ENCODE results near the gene ARL2. TPM values are rescaled to one million over a fixed set of nuclear protein-coding genes. Genes with fewer than 3 reads are reported as not detected.

Gene ARL2
- total RNA-seq, 1 donor from 2014 or later = 47.6 TPM

- Mint-ChIP-seq H3K9me3 (ENCODE audit: unreplicated experiment) (no peaks in the 10 kb centered on the region), H3K36me3 (ENCODE audit: low read depth, unreplicated experiment) (no peaks in the 10 kb centered on the region), H3K4me3 (ENCODE audit: unreplicated experiment) (no peak overlapping the region), H3K27ac (ENCODE audit: unreplicated experiment) (no peak overlapping the region), H3K4me1 (ENCODE audit: low read depth, unreplicated experiment) (no peaks in the 10 kb centered on the region), H3K27me3 (ENCODE audit: low read depth, unreplicated experiment) (peaks cover 36% of the 10 kb centered on the region)
- H3K4me3 ChIP-seq (ENCODE audit: insufficient read depth, low read depth, low read length) = no peak overlapping the region
- peaks cover 3% of the 10 kb centered on the region for H3K27me3 ChIP-seq (ENCODE audit: insufficient read depth, low read length)
- H3K4me1 ChIP-seq (ENCODE audit: insufficient read depth, low read length) = no peaks in the 10 kb centered on the region
- no peak overlapping the region for H3K27ac ChIP-seq (ENCODE audit: low read depth, low read length)
- FAIRE-seq = no peak
- no peaks in the 10 kb centered on the region for H3K9me3 ChIP-seq (ENCODE audit: insufficient read depth, low read depth, low read length)
- H4K20me1 ChIP-seq (ENCODE audit: insufficient read depth, low read length) = no peaks in the 10 kb centered on the region
- no peaks in the 10 kb centered on the region for H3K36me3 ChIP-seq (ENCODE audit: insufficient read depth, low read length)
- H3K79me2 ChIP-seq (ENCODE audit: insufficient read depth, low read length) = no peaks in the 10 kb centered on the region
- H3K9ac ChIP-seq (ENCODE audit: low read length) = no peak overlapping the region
- DNase-seq (ENCODE audit: low read depth) = no peak
- H2AFZ ChIP-seq (ENCODE audit: low read depth, low read length) = no peak overlapping the region
- H3K4me2 ChIP-seq (ENCODE audit: low read length) = no peak overlapping the region
- TF ChIP-seq EZH2 (IDR thresholded peaks at IDR 0.05; ENCODE audit: insufficient read depth, low read length) (no peak), CTCF (IDR thresholded peaks at IDR 0.05; ENCODE audit: insufficient read depth, low read depth, low read length) (no peak)
Observed at GRCh38 chr11:65053827-65054508, 40.0 kb downstream of the ARL2 start.

GRCh38 chr11:65055538-65055937 lies 41.6 kb downstream of the ARL2 start:
- Histone ChIP-seq H4K20me1 (ENCODE audit: insufficient read depth, low read length) (no peaks in the 10 kb centered on the region), H3K9me3 (ENCODE audit: insufficient read depth, low read depth, low read length) (no peaks in the 10 kb centered on the region), H3K4me1 (ENCODE audit: insufficient read depth, low read length) (no peaks in the 10 kb centered on the region), H3K27ac (ENCODE audit: low read depth, low read length) (no peak overlapping the region), H3K36me3 (ENCODE audit: insufficient read depth, low read length) (no peaks in the 10 kb centered on the region), H2AFZ (ENCODE audit: low read depth, low read length) (no peak overlapping the region), H3K9ac (ENCODE audit: low read length) (no peak overlapping the region), H3K4me2 (ENCODE audit: low read length) (no peak overlapping the region), H3K4me3 (ENCODE audit: insufficient read depth, low read depth, low read length) (no peak overlapping the region), H3K27me3 (ENCODE audit: insufficient read depth, low read length) (peaks cover 3% of the 10 kb centered on the region), H3K79me2 (ENCODE audit: insufficient read depth, low read length) (no peaks in the 10 kb centered on the region)
- peaks cover 3% of the 10 kb centered on the region for H3K36me3 Mint-ChIP-seq (ENCODE audit: low read depth, unreplicated experiment)
- peaks cover 4% of the 10 kb centered on the region for H3K4me1 Mint-ChIP-seq (ENCODE audit: low read depth, unreplicated experiment)
- H3K9me3 Mint-ChIP-seq (ENCODE audit: unreplicated experiment) = no peaks in the 10 kb centered on the region
- no peak for DNase-seq (ENCODE audit: low read depth)
- no peak overlapping the region for H3K27ac Mint-ChIP-seq (ENCODE audit: unreplicated experiment)
- no peak overlapping the region for H3K4me3 Mint-ChIP-seq (ENCODE audit: unreplicated experiment)
- TF ChIP-seq EZH2 (IDR thresholded peaks at IDR 0.05; ENCODE audit: insufficient read depth, low read length) (no peak), CTCF (IDR thresholded peaks at IDR 0.05; ENCODE audit: insufficient read depth, low read depth, low read length) (no peak)
- H3K27me3 Mint-ChIP-seq (ENCODE audit: low read depth, unreplicated experiment) = peaks cover 46% of the 10 kb centered on the region
- no peak for FAIRE-seq

- Mint-ChIP-seq H3K36me3 (ENCODE audit: low read depth, unreplicated experiment) (peaks cover 3% of the 10 kb centered on the region), H3K9me3 (ENCODE audit: unreplicated experiment) (no peaks in the 10 kb centered on the region), H3K27ac (ENCODE audit: unreplicated experiment) (no peak overlapping the region), H3K4me1 (ENCODE audit: low read depth, unreplicated experiment) (peaks cover 9% of the 10 kb centered on the region), H3K4me3 (ENCODE audit: unreplicated experiment) (no peak overlapping the region), H3K27me3 (ENCODE audit: low read depth, unreplicated experiment) (peaks cover 45% of the 10 kb centered on the region)
- no peak overlapping the region for H3K27ac ChIP-seq (ENCODE audit: low read depth, low read length)
- no peaks in the 10 kb centered on the region for H3K9me3 ChIP-seq (ENCODE audit: insufficient read depth, low read depth, low read length)
- no peak overlapping the region for H3K4me3 ChIP-seq (ENCODE audit: insufficient read depth, low read depth, low read length)
- FAIRE-seq (no peak), DNase-seq (ENCODE audit: low read depth) (no peak)
- no peak overlapping the region for H3K4me2 ChIP-seq (ENCODE audit: low read length)
- H3K79me2 ChIP-seq (ENCODE audit: insufficient read depth, low read length) = no peaks in the 10 kb centered on the region
- H4K20me1 ChIP-seq (ENCODE audit: insufficient read depth, low read length) = no peaks in the 10 kb centered on the region
- H2AFZ ChIP-seq (ENCODE audit: low read depth, low read length) = no peak overlapping the region
- no peaks in the 10 kb centered on the region for H3K36me3 ChIP-seq (ENCODE audit: insufficient read depth, low read length)
- H3K27me3 ChIP-seq (ENCODE audit: insufficient read depth, low read length) = peaks cover 3% of the 10 kb centered on the region
- TF ChIP-seq CTCF (IDR thresholded peaks at IDR 0.05; ENCODE audit: insufficient read depth, low read depth, low read length) (no peak), EZH2 (IDR thresholded peaks at IDR 0.05; ENCODE audit: insufficient read depth, low read length) (no peak)
- H3K9ac ChIP-seq (ENCODE audit: low read length) = no peak overlapping the region
- no peaks in the 10 kb centered on the region for H3K4me1 ChIP-seq (ENCODE audit: insufficient read depth, low read length)
Observed at GRCh38 chr11:65056999-65057398, 43.0 kb downstream of the ARL2 start.

All from astrocyte (in vitro differentiated cells and primary cell).